Effector memory CD8-positive, alpha-beta T cell (primary cell): ENCODE data around the gene HOOK1.
"Not testable (repeated sequence)": the region's sequence is repeated elsewhere in the genome, so short reads cannot be mapped to it uniquely, and the experiment has no call there.

Source experiments
- ATAC-seq: fragments of 150-1000 bp; cut with Tn5 transposase; replicated peaks from 2 replicates; pipeline ENCODE4 v1.10.0; 2021; ENCODE audit warnings: mild to moderate bottlenecking, moderate library complexity
- DNase-seq, 3 experiments: peaks; one replicate each; pipeline ENCODE4 v3.0.0; 2021
- H3K27ac Mint-ChIP-seq, 2 donors: one replicate each; pipeline ENCODE4 v1.8.0; 2022; ENCODE audit warnings: mild to moderate bottlenecking in 2 of 2, mixed read lengths in 2 of 2, moderate library complexity in 2 of 2
- H3K27me3 Mint-ChIP-seq, 2 donors: one replicate each; pipeline ENCODE4 v1.8.0; 2022; ENCODE audit warnings: mixed read lengths in 2 of 2
- H3K36me3 Mint-ChIP-seq: one replicate; pipeline ENCODE4 v1.8.0; 2022; ENCODE audit warnings: mild to moderate bottlenecking, moderate library complexity, mixed read lengths; ENCODE audit not compliant: insufficient read depth
- H3K4me1 Mint-ChIP-seq, 2 donors: one replicate each; pipeline ENCODE4 v1.8.0; 2022; ENCODE audit warnings: low read depth in 2 of 2, mixed read lengths in 2 of 2
- H3K4me3 Mint-ChIP-seq, 2 donors: one replicate each; pipeline ENCODE4 v1.8.0; 2022; ENCODE audit warnings: mild to moderate bottlenecking in 2 of 2, mixed read lengths in 2 of 2, moderate library complexity in 2 of 2
- H3K9me3 Mint-ChIP-seq, 2 donors: one replicate each; pipeline ENCODE4 v1.8.0; 2022; ENCODE audit warnings: mixed read lengths in 2 of 2

Gene HOOK1

GRCh38 chr1:59880735-59881134 lies 66.0 kb downstream of the HOOK1 start:
- H3K4me3 Mint-ChIP-seq, result no peak overlapping the region

GRCh38 chr1:59885160-59885832 lies 70.5 kb downstream of the HOOK1 start:
- ATAC-seq (no peak), DNase-seq (no peak)
- Mint-ChIP-seq H3K27me3 (peaks cover 28 to 59% of the 10 kb centered on the region in 2 donors), H3K4me3 (no peak overlapping the region), H3K9me3 (no peaks in the 10 kb centered on the region), H3K4me1 (no peaks in the 10 kb centered on the region), H3K27ac (no peak overlapping the region), H3K36me3 (no peaks in the 10 kb centered on the region)

More at GRCh38 chr1:59880735-59881134, 66.0 kb downstream of the HOOK1 start:
- Mint-ChIP-seq H3K36me3 (no peaks in the 10 kb centered on the region), H3K4me1 (no peaks in the 10 kb centered on the region), H3K27me3 (peaks cover 18 to 23% of the 10 kb centered on the region in 2 donors), H3K27ac (no peak overlapping the region), H3K9me3 (peaks cover 0 to 2% of the 10 kb centered on the region in 2 donors)
- DNase-seq (no peak), ATAC-seq (no peak)

GRCh38 chr1:59892841-59893811 lies 78.4 kb downstream of the HOOK1 start:
- Mint-ChIP-seq H3K4me1 (no peaks in the 10 kb centered on the region), H3K27me3 (peaks cover 24 to 41% of the 10 kb centered on the region in 2 donors), H3K9me3 (no peaks in the 10 kb centered on the region), H3K4me3 (no peak overlapping the region), H3K27ac (no peak overlapping the region), H3K36me3 (no peaks in the 10 kb centered on the region)
- no peak for DNase-seq
- no peak for ATAC-seq

GRCh38 chr1:59897165-59897564 lies 82.4 kb downstream of the HOOK1 start:
- no peak for ATAC-seq
- H3K36me3 Mint-ChIP-seq, result no peaks in the 10 kb centered on the region
- no peaks in the 10 kb centered on the region for H3K9me3 Mint-ChIP-seq
- H3K4me3 Mint-ChIP-seq, result no peak overlapping the region
- H3K27me3 Mint-ChIP-seq, result peaks cover 26 to 35% of the 10 kb centered on the region in 2 donors
- no peak for DNase-seq
- no peak overlapping the region for H3K27ac Mint-ChIP-seq
- H3K4me1 Mint-ChIP-seq, result no peaks in the 10 kb centered on the region

DNA sequence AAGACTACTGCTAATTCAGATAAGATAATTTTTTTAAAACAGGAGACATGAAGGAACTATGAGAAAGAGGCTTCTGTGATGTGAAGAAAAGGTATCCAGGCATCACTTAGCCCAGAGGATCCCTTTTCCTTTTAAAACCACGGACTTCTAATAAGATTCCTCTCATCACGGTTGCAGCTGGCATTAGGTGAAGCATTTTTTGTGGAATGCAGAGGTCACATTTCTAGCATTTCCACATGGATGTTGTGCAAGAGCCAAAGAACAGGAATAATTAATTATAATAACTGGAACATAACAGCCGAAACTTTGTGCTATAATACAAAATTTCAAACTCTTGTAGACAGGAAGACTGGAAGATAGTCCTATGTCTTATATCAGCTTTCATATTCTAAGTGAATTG lies 84.2 kb downstream of the HOOK1 start:
- Mint-ChIP-seq H3K27me3 (peaks cover 32 to 52% of the 10 kb centered on the region in 2 donors), H3K27ac (no peak overlapping the region), H3K36me3 (no peaks in the 10 kb centered on the region), H3K4me1 (peaks cover 0 to 3% of the 10 kb centered on the region in 2 donors), H3K9me3 (no peaks in the 10 kb centered on the region), H3K4me3 (no peak overlapping the region)
- ATAC-seq (no peak), DNase-seq (no peak)

GRCh38 chr1:59900640-59901039 lies 85.9 kb downstream of the HOOK1 start:
- ATAC-seq (no peak), DNase-seq (no peak)
- no peak overlapping the region for H3K27ac Mint-ChIP-seq
- no peaks in the 10 kb centered on the region for H3K9me3 Mint-ChIP-seq
- no peak overlapping the region for H3K4me3 Mint-ChIP-seq
- no peaks in the 10 kb centered on the region for H3K36me3 Mint-ChIP-seq
- H3K4me1 Mint-ChIP-seq, result peaks cover 0 to 3% of the 10 kb centered on the region in 2 donors
- H3K27me3 Mint-ChIP-seq, result peaks cover 37 to 52% of the 10 kb centered on the region in 2 donors

DNA sequence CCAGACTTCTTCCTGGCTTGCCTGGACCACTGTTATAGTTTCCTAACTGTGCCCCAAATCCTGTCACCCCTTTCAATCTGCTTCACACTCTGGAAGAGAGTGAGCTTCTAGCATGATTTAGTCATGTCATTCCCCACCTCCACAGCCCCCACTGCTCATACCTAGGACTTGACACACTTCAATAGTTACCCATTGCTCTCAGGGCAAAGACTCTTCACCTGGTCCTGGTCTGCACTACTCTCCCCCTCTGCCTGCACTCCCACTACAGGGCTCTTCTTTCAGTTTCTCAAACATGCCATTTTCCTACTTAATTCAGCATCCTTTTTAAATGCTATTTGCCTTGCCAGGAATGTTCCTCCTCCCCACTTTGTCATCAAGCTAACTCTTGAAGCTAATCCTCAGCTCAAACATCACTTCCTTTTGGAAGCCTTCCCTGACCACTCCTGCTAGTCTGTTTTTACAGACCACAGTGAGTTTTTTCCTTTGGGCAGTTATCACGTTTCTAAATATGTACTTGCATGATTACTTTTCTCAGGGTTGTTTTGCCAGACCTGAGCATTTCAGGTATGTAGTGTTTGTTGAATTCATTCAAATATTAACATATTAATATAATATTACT lies 87.1 kb downstream of the HOOK1 start:
- ATAC-seq (no peak), DNase-seq (no peak)
- no peaks in the 10 kb centered on the region for H3K9me3 Mint-ChIP-seq
- H3K4me3 Mint-ChIP-seq, result no peak overlapping the region
- peaks cover 0 to 3% of the 10 kb centered on the region in 2 donors for H3K4me1 Mint-ChIP-seq
- no peak overlapping the region for H3K27ac Mint-ChIP-seq
- peaks cover 31 to 51% of the 10 kb centered on the region in 2 donors for H3K27me3 Mint-ChIP-seq
- H3K36me3 Mint-ChIP-seq, result no peaks in the 10 kb centered on the region

GRCh38 chr1:59903141-59903754 lies 88.5 kb downstream of the HOOK1 start:
- no peak for ATAC-seq
- H3K4me1 Mint-ChIP-seq, result peaks cover 0 to 3% of the 10 kb centered on the region in 2 donors
- H3K27me3 Mint-ChIP-seq, result peaks cover 28 to 39% of the 10 kb centered on the region in 2 donors
- DNase-seq, result no peak
- H3K9me3 Mint-ChIP-seq, result no peaks in the 10 kb centered on the region
- no peak overlapping the region for H3K27ac Mint-ChIP-seq
- no peak overlapping the region for H3K4me3 Mint-ChIP-seq
- no peaks in the 10 kb centered on the region for H3K36me3 Mint-ChIP-seq

DNA sequence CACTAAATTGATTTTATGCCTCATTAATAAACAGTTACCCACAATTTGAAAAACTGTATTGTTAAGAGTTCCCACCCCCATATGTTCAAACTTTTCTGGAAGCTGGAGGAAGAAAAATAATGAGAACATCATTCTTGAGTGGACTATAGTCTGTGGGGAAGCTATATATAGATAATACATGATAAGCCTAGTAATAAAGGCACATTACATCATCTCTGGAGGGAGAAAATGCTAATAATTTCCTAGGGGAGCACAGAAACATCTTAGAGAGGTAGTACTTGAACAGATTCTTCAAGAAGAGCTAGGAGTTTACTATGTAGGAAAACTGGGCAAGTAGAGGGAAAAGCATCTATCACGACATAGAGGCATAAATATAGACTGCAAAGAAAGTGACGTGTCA lies 92.2 kb downstream of the HOOK1 start:
- peaks cover 0 to 3% of the 10 kb centered on the region in 2 donors for H3K4me1 Mint-ChIP-seq
- ATAC-seq (no peak), DNase-seq (no peak)
- H3K4me3 Mint-ChIP-seq, result no peak overlapping the region
- peaks cover 18 to 20% of the 10 kb centered on the region in 2 donors for H3K27me3 Mint-ChIP-seq
- H3K9me3 Mint-ChIP-seq, result no peaks in the 10 kb centered on the region
- no peaks in the 10 kb centered on the region for H3K36me3 Mint-ChIP-seq
- no peak overlapping the region for H3K27ac Mint-ChIP-seq

GRCh38 chr1:59908084-59908483 lies 93.3 kb downstream of the HOOK1 start:
- H3K4me3 Mint-ChIP-seq, result no peak overlapping the region
- peaks cover 0 to 2% of the 10 kb centered on the region in 2 donors for H3K4me1 Mint-ChIP-seq
- no peaks in the 10 kb centered on the region for H3K9me3 Mint-ChIP-seq
- no peak for ATAC-seq
- no peak for DNase-seq
- no peak overlapping the region for H3K27ac Mint-ChIP-seq
- no peaks in the 10 kb centered on the region for H3K36me3 Mint-ChIP-seq
- H3K27me3 Mint-ChIP-seq, result peaks cover 8 to 13% of the 10 kb centered on the region in 2 donors

DNA sequence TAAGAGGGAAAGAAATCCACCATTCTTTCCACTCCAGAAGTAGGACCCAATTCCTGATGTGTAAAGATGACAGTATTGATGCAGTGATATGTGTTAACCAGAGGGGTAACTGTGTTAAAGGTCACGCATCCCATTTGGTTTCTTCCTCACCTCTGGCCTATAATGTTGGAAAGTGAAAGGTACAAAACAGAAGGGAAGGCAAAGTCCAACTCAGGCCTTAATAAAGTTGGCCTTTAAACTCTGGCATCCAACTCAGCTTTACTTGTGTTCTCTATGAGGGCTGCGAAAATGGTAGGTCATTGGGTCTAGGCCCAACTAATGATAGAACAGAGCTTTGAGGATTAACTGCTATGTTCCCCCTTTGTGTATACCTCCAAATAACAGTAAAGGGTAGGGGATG lies 93.9 kb downstream of the HOOK1 start:
- H3K4me3 Mint-ChIP-seq, result no peak overlapping the region
- no peaks in the 10 kb centered on the region for H3K36me3 Mint-ChIP-seq
- no peak overlapping the region for H3K27ac Mint-ChIP-seq
- ATAC-seq (no peak), DNase-seq (no peak)
- H3K9me3 Mint-ChIP-seq, result no peaks in the 10 kb centered on the region
- no peaks in the 10 kb centered on the region for H3K4me1 Mint-ChIP-seq
- peaks cover 2 to 9% of the 10 kb centered on the region in 2 donors for H3K27me3 Mint-ChIP-seq

- ATAC-seq, H3K9me3 Mint-ChIP-seq, H3K4me1 Mint-ChIP-seq, H3K27ac Mint-ChIP-seq, DNase-seq, H3K36me3 Mint-ChIP-seq, H3K4me3 Mint-ChIP-seq: not testable (repeated sequence)
- peaks cover 0 to 41% of the 10 kb centered on the region in 2 donors for H3K27me3 Mint-ChIP-seq
Measured at GRCh38 chr1:59914791-59915286, 100.1 kb downstream of the HOOK1 start.

GRCh38 chr1:59915516-59915915 lies 100.8 kb downstream of the HOOK1 start:
- Mint-ChIP-seq H3K9me3 (no peaks in the 10 kb centered on the region), H3K27me3 (peaks cover 2 to 48% of the 10 kb centered on the region in 2 donors), H3K4me1 (no peaks in the 10 kb centered on the region), H3K36me3 (no peaks in the 10 kb centered on the region), H3K27ac (no peak overlapping the region), H3K4me3 (no peak overlapping the region)
- no peak for DNase-seq
- no peak for ATAC-seq
